ENCODE data around the gene LIMS1.
"Not testable (repeated sequence)": the region's sequence is repeated elsewhere in the genome, so short reads cannot be mapped to it uniquely, and the experiment has no call there.

LIMS1 gene

DNA sequence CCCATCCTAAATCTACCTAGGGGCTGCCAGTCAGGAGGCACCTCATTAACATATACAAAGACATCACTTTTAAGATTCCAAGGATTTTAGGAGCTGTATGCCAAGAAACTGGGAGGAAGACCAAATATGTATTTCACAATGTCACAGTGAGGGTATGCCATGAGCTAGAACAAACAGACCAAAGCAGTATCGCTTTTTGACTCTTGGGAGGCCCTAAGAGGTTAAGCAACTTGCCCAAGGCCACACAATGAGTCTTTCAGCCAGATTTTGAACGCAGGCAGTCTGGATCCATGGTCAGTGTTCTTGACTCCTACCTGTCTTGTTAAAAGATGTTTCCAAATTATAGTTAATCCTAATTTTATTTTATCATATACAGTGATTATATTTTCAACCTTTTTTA lies 132.9 kb downstream of the LIMS1 start:
- H3K18ac ChIP-seq (ENCODE audit: low read length); H3K4me3 ChIP-seq (ENCODE audit: low read depth, low read length); H2BK12ac ChIP-seq (ENCODE audit: low read length); H3K4ac ChIP-seq (ENCODE audit: low read depth, low read length); H2AK5ac ChIP-seq (ENCODE audit: low read length); H3K23ac ChIP-seq (ENCODE audit: low read length); H3K36me3 ChIP-seq (ENCODE audit: control insufficient read depth in 1 of 2, insufficient read depth in 2 of 2, low read length in 2 of 2); H2BK5ac ChIP-seq (ENCODE audit: low read depth, low read length, poor library complexity); H3K27ac ChIP-seq (ENCODE audit: low read depth, low read length); H3K9ac ChIP-seq (ENCODE audit: low read length); H3K79me2 ChIP-seq (ENCODE audit: control insufficient read depth, insufficient read depth, low read length, poor library complexity); H3K14ac ChIP-seq (ENCODE audit: low read length); H4K8ac ChIP-seq (ENCODE audit: low read depth, low read length); H4K12ac ChIP-seq (ENCODE audit: low read depth, low read length); H2BK120ac ChIP-seq (ENCODE audit: insufficient read depth, low read length, poor library complexity); H3K4me2 ChIP-seq (ENCODE audit: low read length); H3K79me1 ChIP-seq (ENCODE audit: low read length); H4K91ac ChIP-seq (ENCODE audit: low read depth, low read length); H3K27me3 ChIP-seq (ENCODE audit: insufficient read depth, low read length); H3K9me3 ChIP-seq (ENCODE audit: insufficient read depth, low read depth, low read length); H3K4me1 ChIP-seq (ENCODE audit: control insufficient read depth in 1 of 2, insufficient read depth in 2 of 2, low read length in 2 of 2); H2AFZ ChIP-seq (ENCODE audit: insufficient read depth, low read length, poor library complexity): not testable (repeated sequence)
- DNase-seq, result peak in 1 of 2 donors; percentile 13
- no CpG with 5 or more reads among the region's 2 CpGs for WGBS (ENCODE audit: extremely low coverage, insufficient coverage, insufficient read length)

DNA sequence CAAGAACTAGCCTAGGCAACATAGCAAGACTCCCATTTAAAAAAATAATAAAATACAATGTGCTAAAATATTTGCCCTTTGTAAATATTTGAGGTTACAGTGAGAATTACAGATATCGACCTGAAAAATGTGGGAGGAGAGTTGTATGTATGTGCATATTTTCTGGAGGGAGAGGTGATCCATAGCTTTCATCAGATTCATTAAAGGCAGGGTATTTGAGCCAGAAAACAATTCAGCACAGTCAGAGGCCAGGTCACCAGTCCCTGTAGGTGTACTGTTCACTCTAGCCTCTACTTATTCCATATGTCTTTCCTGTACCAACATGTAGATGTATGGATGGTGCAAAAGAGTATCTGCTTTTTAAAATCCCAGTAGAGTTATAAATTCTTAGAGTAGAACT lies 136.0 kb downstream of the LIMS1 start:
- not testable (repeated sequence) for H2BK120ac ChIP-seq (ENCODE audit: insufficient read depth, low read length, poor library complexity); H3K79me1 ChIP-seq (ENCODE audit: low read length); H3K79me2 ChIP-seq (ENCODE audit: control insufficient read depth, insufficient read depth, low read length, poor library complexity); H4K91ac ChIP-seq (ENCODE audit: low read depth, low read length); H2AK5ac ChIP-seq (ENCODE audit: low read length); H2AFZ ChIP-seq (ENCODE audit: insufficient read depth, low read length, poor library complexity); H2BK5ac ChIP-seq (ENCODE audit: low read depth, low read length, poor library complexity); H4K12ac ChIP-seq (ENCODE audit: low read depth, low read length); H3K18ac ChIP-seq (ENCODE audit: low read length); H3K9me3 ChIP-seq (ENCODE audit: insufficient read depth, low read depth, low read length); H3K4ac ChIP-seq (ENCODE audit: low read depth, low read length); H3K27ac ChIP-seq (ENCODE audit: low read depth, low read length); H4K8ac ChIP-seq (ENCODE audit: low read depth, low read length); H3K23ac ChIP-seq (ENCODE audit: low read length); H3K9ac ChIP-seq (ENCODE audit: low read length); H2BK12ac ChIP-seq (ENCODE audit: low read length); H3K14ac ChIP-seq (ENCODE audit: low read length); DNase-seq; H3K4me2 ChIP-seq (ENCODE audit: low read length); H3K4me3 ChIP-seq (ENCODE audit: low read depth, low read length); H3K4me1 ChIP-seq (ENCODE audit: control insufficient read depth in 1 of 2, insufficient read depth in 2 of 2, low read length in 2 of 2); H3K27me3 ChIP-seq (ENCODE audit: insufficient read depth, low read length)
- no CpG with 5 or more reads among the region's 1 CpG for WGBS (ENCODE audit: extremely low coverage, insufficient coverage, insufficient read length)
- peaks cover 4 to 11% of the 10 kb centered on the region in 2 experiments for H3K36me3 ChIP-seq (ENCODE audit: control insufficient read depth in 1 of 2, insufficient read depth in 2 of 2, low read length in 2 of 2)

DNA sequence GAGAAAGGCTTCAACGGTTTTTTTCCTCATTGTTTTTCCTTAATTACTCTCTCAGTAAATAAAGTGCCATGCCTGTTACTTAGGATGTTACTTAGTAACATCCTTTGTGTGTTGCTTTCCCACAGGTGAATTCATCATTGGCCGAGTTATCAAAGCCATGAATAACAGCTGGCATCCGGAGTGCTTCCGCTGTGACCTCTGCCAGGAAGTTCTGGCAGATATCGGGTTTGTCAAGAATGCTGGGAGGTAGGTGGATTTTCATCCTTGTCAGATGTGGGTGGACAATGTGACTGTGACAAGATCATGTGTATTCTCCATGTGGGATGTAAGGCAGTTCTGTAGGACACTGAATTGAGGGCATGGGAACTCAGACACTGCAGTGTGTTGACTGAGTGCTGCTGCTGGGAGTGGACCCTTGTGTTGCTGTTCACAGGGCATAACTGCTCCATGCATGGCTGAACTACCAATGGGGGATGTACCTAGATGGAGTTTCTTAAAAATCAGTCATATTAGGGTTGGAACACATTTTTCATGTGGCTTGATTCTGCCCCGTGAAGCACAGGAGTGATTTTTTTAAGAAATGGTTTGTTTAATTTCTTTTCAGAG lies 138.0 kb downstream of the LIMS1 start:
- H3K4me1 ChIP-seq (ENCODE audit: control insufficient read depth in 1 of 2, insufficient read depth in 2 of 2, low read length in 2 of 2); H3K4me3 ChIP-seq (ENCODE audit: low read depth, low read length); H3K27me3 ChIP-seq (ENCODE audit: insufficient read depth, low read length); H4K12ac ChIP-seq (ENCODE audit: low read depth, low read length); H3K14ac ChIP-seq (ENCODE audit: low read length); H3K79me2 ChIP-seq (ENCODE audit: control insufficient read depth, insufficient read depth, low read length, poor library complexity); H3K9ac ChIP-seq (ENCODE audit: low read length); H3K9me3 ChIP-seq (ENCODE audit: insufficient read depth, low read depth, low read length); H3K18ac ChIP-seq (ENCODE audit: low read length); H3K27ac ChIP-seq (ENCODE audit: low read depth, low read length); H2BK120ac ChIP-seq (ENCODE audit: insufficient read depth, low read length, poor library complexity); H4K91ac ChIP-seq (ENCODE audit: low read depth, low read length); H3K36me3 ChIP-seq (ENCODE audit: control insufficient read depth in 1 of 2, insufficient read depth in 2 of 2, low read length in 2 of 2); H2AK5ac ChIP-seq (ENCODE audit: low read length); H3K23ac ChIP-seq (ENCODE audit: low read length); H4K8ac ChIP-seq (ENCODE audit: low read depth, low read length); H3K4me2 ChIP-seq (ENCODE audit: low read length); DNase-seq; H3K79me1 ChIP-seq (ENCODE audit: low read length); H2BK12ac ChIP-seq (ENCODE audit: low read length); H2BK5ac ChIP-seq (ENCODE audit: low read depth, low read length, poor library complexity); H2AFZ ChIP-seq (ENCODE audit: insufficient read depth, low read length, poor library complexity); H3K4ac ChIP-seq (ENCODE audit: low read depth, low read length): not testable (repeated sequence)
- no CpG with 5 or more reads among the region's 6 CpGs for WGBS (ENCODE audit: extremely low coverage, insufficient coverage, insufficient read length)

DNA sequence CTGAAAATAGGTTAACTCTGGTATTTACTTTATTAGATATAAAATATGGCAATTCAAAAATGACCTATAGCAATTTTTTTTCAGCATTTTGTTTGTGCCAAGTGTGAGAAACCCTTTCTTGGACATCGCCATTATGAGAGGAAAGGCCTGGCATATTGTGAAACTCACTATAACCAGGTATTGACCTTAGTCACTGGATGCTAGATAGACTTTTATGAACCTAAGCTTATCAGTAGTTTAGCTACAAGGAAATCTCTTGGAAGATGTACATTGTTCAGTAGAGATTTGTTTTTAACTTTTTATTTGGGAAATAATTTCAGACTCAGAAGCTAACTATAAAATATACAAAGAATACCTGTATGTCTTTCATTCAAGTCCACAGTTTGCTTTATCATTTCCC lies 142.3 kb downstream of the LIMS1 start:
- H3K18ac ChIP-seq (ENCODE audit: low read length); DNase-seq; H2BK120ac ChIP-seq (ENCODE audit: insufficient read depth, low read length, poor library complexity); H3K27me3 ChIP-seq (ENCODE audit: insufficient read depth, low read length); H3K4me1 ChIP-seq (ENCODE audit: control insufficient read depth in 1 of 2, insufficient read depth in 2 of 2, low read length in 2 of 2); H3K9me3 ChIP-seq (ENCODE audit: insufficient read depth, low read depth, low read length); H3K27ac ChIP-seq (ENCODE audit: low read depth, low read length); H2AFZ ChIP-seq (ENCODE audit: insufficient read depth, low read length, poor library complexity); H3K4ac ChIP-seq (ENCODE audit: low read depth, low read length); H3K4me3 ChIP-seq (ENCODE audit: low read depth, low read length); H3K4me2 ChIP-seq (ENCODE audit: low read length); H3K14ac ChIP-seq (ENCODE audit: low read length); H3K79me2 ChIP-seq (ENCODE audit: control insufficient read depth, insufficient read depth, low read length, poor library complexity); H4K8ac ChIP-seq (ENCODE audit: low read depth, low read length); H4K91ac ChIP-seq (ENCODE audit: low read depth, low read length); H3K9ac ChIP-seq (ENCODE audit: low read length); H2BK5ac ChIP-seq (ENCODE audit: low read depth, low read length, poor library complexity); H4K12ac ChIP-seq (ENCODE audit: low read depth, low read length); H3K79me1 ChIP-seq (ENCODE audit: low read length); H2AK5ac ChIP-seq (ENCODE audit: low read length); H2BK12ac ChIP-seq (ENCODE audit: low read length); H3K23ac ChIP-seq (ENCODE audit: low read length): not testable (repeated sequence)
- peaks cover 12 to 23% of the 10 kb centered on the region in 2 experiments for H3K36me3 ChIP-seq (ENCODE audit: control insufficient read depth in 1 of 2, insufficient read depth in 2 of 2, low read length in 2 of 2)
- WGBS (ENCODE audit: extremely low coverage, insufficient coverage, insufficient read length), result no CpG with 5 or more reads among the region's 1 CpG

Data from trophoblast cell (in vitro differentiated cells and primary cell).